ENCODE measurements around the gene GALNTL6.

GALNTL6 gene

DNA sequence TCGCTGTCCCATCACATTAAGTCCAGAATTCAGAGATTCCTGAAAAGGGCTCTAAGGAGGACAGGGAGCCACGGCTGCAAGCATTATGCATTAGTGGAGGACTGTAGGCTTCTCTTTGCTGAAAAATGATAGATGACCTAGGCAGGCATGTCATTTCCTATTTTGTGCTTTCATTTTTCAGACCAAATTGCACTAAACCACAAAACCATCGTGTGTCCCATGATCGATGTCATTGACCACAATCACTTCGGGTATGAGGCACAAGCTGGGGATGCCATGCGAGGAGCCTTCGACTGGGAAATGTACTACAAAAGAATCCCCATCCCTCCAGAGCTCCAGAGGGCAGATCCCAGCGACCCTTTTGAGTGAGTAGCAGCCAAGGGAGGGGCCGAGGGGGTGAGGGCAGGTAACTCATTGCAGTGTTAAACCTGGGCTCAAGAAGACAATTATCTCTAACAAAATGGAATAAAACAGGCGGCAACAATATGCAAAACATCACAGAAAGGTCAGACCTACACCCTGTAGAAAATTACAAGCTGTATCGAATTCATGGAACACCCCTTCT lies 1000.2 kb downstream of the GALNTL6 start:
- no peak for DNase-seq (ENCODE audit: low read depth)

- DNase-seq (ENCODE audit: low read depth), result no peak
Observed at GRCh38 chr4:172815499-172816164, 1002.4 kb downstream of the GALNTL6 start.

- no peak for DNase-seq (ENCODE audit: low read depth)
Observed at GRCh38 chr4:172818901-172819300, 1005.7 kb downstream of the GALNTL6 start.

DNA sequence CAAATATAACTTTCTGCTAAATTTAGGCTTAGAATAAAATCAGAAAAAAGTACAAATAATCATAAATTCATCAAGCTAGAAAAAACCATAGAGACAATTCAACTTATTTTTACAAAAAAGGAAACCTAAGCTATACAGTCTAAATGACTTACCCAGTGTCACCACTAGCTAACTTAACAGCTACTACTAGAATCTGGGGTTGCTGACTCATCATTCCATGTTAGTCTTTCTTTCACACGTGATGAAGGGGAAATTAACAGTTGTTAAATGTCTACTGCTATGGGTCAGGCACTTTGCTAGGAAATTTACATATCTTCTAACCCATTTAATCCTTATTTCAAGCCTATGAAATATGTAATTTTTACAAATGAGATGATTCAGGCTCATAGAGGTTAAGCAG lies 1006.1 kb downstream of the GALNTL6 start:
- no peak for DNase-seq (ENCODE audit: low read depth)

DNA sequence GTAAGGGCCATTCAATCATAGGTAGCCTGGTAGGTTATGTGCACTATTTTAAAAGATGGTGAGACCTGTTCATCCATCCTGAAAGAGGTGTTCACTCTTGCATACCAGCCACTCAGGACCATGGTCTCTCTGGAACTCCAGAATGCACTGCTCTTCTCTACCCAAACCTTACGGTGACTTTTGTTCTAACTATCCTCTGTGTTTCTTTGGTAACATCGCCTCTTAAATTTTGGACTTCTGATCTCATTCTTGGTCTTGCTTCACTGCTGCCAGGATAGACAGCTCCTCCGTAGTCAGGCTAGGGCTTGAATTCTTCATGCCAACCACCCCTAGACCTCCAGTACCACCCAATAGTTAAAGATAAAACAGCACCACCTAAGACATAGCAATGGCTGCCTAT lies 1009.1 kb downstream of the GALNTL6 start:
- no peak for DNase-seq (ENCODE audit: low read depth)

GRCh38 chr4:172826346-172826745 lies 1013.1 kb downstream of the GALNTL6 start:
- no peak for DNase-seq (ENCODE audit: low read depth)

DNA sequence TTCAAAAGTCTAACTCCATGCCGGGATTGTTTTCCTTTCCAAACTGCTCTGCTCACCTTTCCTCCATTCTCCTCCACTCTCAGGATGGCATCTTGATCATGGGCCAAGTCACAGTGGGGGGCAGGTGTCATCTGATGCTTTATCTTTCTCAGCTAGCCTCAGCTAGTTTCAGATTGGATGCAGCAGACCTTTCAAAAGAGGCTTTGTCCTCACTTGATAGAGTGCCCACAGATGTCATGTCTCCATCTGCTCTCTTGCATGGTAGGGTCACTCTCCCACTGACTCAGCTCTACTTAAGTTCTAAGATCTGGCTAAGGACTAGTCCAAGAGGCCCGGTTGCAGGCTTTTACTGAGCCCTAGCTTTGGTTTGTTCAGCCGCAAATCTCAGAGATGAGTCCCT lies 1013.7 kb downstream of the GALNTL6 start:
- DNase-seq (ENCODE audit: low read depth), result no peak

DNA sequence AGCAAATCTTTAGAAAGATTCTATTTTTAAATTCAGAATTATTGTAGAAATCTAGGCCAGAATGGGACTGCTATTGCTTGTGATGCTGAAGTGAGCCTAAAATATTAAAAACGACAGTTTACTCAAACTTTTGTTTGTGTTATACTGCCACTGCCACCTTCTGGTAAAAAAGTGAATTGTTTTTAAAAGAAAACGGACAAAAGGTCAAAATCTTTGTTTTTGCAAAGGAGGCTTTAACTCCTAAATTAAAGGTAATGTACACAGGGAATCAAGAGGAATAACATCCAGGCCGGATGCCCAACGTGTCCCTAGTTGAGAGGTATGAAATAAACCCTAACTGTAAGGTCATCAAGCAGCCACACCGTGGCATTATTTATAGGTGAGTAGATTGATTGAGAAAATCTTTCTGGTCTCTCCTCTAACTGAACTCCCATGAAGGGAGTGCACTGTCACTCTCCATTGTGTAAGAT lies 1017.1 kb downstream of the GALNTL6 start:
- no peak for DNase-seq (ENCODE audit: low read depth)

- DNase-seq (ENCODE audit: low read depth), result no peak
Observed at GRCh38 chr4:172836661-172837060, 1023.5 kb downstream of the GALNTL6 start.

DNA sequence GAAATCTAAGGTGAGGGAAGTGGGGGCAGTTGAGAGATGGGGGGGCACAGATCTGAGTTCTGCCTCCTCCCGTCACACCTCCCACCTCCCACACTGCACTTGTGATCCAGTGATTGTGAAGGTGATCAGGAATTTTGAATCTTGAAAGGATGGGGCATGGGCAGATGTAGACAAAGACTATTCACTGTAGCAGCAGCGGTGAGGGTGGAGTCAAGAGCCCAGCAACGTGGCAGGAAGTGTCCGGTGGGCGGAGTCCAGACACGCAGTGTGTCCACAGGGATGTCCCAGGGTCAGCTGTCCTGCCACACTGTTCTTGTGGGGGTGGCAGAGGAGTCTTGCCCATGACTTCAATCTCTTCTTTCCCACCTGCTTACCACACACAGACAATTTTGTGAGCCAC lies 1024.9 kb downstream of the GALNTL6 start:
- no peak for DNase-seq (ENCODE audit: low read depth)

DNA sequence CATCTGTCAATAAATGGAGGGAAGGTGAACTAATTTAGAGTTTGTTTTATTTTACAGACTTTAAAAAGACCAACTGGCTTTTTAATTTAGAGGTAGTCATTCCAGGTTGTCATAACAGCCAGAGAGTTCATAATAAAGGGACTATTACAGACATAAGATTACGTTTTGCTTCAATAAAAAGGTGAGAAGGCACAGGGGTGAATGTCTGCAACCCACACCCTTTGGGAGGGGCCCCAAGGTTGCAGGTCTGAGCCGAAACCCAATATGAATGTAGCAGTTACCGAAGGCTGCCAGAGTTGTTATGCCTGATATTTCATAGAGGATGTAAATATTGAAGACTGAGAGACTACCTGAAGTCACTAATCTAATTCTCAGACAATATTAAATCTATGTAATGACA lies 1025.7 kb downstream of the GALNTL6 start:
- no peak for DNase-seq (ENCODE audit: low read depth)

DNA sequence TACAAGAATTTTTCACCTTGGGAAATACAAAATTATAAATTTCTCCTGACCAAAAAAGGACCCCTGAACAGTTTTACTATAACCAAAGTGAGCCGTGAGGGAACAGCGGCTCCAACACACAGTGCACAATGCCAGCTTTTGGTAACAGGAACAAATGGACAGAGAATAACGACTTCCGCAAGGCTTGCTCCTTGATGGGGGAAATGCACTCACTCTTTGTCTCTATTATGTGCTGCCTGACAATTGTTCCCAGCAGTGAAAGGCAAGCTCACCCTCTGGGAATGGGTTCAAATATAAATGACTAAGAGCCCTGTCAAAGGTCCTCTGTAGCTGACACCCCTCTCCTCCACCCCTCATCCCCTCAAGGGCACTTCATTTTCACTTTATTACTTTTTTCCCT lies 1029.6 kb downstream of the GALNTL6 start:
- no peak for DNase-seq (ENCODE audit: low read depth)

GRCh38 chr4:172843192-172843591 lies 1030.0 kb downstream of the GALNTL6 start:
- DNase-seq (ENCODE audit: low read depth), result no peak

GRCh38 chr4:172844556-172844955 lies 1031.4 kb downstream of the GALNTL6 start:
- DNase-seq (ENCODE audit: low read depth), result no peak

DNA sequence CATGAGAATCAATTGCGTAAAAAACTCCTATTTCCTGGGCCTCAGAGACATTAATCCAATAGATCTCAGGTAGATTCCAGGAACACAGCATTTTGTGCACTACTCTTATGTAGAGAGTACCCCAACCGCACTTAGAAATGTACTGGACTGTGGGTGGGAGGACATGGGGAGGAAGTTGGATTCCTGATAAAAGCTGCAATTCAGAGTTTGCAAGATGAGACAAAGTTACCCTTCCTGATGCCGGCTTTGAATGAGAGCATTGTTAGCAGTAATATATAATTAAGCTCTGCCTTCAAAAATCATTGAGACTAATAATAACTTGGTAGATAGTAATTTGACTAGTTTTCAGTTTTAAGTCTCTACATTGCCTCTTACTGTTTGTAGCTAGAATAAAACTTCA lies 1032.1 kb downstream of the GALNTL6 start:
- no peak for DNase-seq (ENCODE audit: low read depth)

DNA sequence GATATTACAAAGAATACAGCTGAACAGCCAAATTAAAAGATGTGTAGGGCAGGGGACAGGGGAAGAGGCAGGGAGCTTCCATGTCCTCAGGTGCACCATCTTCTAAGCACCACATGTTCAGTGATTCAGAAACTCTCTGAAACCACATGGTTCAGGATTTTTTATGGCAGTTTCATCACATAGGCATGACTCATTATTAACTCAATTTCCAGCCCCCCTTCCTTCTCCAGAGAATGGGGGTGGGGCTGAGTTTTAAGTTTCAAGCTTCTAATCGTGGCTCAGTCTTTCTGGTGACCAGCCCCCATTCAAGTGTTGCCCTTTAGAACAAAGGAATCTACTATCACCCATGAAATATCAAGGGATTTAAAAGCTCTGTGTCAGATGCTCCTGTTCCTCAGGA lies 1037.6 kb downstream of the GALNTL6 start:
- DNase-seq (ENCODE audit: low read depth), result no peak

GRCh38 chr4:172851534-172851933 lies 1038.3 kb downstream of the GALNTL6 start:
- DNase-seq (ENCODE audit: low read depth), result no peak

GRCh38 chr4:172857026-172857425 lies 1043.8 kb downstream of the GALNTL6 start:
- no peak for DNase-seq (ENCODE audit: low read depth)

- no peak for DNase-seq (ENCODE audit: low read depth)
Observed at GRCh38 chr4:172858731-172859230, 1045.6 kb downstream of the GALNTL6 start.

- DNase-seq (ENCODE audit: low read depth), result no peak
Observed at GRCh38 chr4:172865103-172865502, 1051.9 kb downstream of the GALNTL6 start.

GRCh38 chr4:172865531-172866127 lies 1052.4 kb downstream of the GALNTL6 start:
- no peak for DNase-seq (ENCODE audit: low read depth)

GRCh38 chr4:172866421-172866820 lies 1053.2 kb downstream of the GALNTL6 start:
- DNase-seq (ENCODE audit: low read depth), result no peak

- no peak for DNase-seq (ENCODE audit: low read depth)
Observed at GRCh38 chr4:172867835-172868234, 1054.6 kb downstream of the GALNTL6 start.
